HG03060 (cell line): ENCODE measurements around the gene PANX2.
"Not testable (repeated sequence)": the region's sequence is repeated elsewhere in the genome, so short reads cannot be mapped to it uniquely, and the experiment has no call there.

Source experiments
- ATAC-seq: cut with Tn5 transposase; IDR thresholded peaks from one replicate; pipeline ENCODE4 v1.9.1; 2021; ENCODE audit warnings: low read depth, moderate number of reproducible peaks; ENCODE audit not compliant: unreplicated experiment

Gene PANX2

DNA sequence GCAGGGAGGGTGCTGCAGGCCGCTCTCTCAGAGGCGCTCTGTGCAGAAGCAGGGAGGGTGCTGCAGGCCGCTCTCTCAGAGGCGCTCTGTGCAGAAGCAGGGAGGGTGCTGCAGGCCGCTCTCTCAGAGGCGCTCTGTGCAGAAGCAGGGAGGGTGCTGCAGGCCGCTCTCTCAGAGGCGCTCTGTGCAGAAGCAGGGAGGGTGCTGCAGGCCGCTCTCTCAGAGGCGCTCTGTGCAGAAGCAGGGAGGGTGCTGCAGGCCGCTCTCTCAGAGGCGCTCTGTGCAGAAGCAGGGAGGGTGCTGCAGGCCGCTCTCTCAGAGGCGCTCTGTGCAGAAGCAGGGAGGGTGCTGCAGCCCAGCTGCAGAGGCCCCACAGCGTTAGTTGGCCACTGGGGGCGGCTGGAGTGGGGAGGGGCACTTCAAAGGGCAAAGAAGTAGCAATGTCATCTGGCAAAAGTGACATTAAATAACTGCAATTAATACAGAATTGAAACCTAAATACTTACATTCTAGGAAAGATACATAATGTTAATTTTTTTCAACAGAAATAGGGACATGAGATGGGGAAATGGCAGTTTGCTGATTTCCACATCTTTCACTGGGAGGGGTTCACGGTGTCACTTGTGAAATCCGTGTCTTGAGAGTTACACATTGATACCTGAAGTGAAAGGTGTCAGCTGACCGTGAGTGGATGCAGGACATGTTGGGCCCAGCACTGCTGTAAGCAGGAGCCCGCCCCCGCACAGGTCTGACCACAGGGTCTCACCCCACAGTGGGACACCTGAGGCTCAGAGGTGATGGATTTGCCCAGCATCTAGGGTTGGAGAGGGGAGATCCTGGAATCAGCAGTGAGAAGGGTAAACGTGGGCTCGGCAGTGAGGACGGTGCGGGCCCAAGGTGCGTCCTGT is 23.0 kb upstream of the PANX2 start:
- not testable (repeated sequence) for ATAC-seq

DNA sequence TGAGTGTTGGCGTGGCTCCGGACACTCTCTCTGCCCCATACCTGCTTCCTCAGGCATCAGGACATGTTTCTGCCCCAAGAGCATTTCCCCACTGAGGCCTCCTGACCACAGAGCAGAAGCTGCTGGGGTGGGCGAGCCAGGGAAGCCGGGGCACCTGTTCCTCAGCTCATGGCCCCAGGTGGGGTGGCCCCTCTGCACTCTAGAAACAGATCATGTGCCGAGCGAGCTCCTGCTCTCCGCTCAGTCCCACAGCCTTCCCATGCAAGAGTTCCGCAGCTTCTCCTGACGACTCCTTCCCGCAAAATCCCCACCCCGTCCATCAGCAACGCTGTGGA is 22.4 kb upstream of the PANX2 start:
- no peak for ATAC-seq

DNA sequence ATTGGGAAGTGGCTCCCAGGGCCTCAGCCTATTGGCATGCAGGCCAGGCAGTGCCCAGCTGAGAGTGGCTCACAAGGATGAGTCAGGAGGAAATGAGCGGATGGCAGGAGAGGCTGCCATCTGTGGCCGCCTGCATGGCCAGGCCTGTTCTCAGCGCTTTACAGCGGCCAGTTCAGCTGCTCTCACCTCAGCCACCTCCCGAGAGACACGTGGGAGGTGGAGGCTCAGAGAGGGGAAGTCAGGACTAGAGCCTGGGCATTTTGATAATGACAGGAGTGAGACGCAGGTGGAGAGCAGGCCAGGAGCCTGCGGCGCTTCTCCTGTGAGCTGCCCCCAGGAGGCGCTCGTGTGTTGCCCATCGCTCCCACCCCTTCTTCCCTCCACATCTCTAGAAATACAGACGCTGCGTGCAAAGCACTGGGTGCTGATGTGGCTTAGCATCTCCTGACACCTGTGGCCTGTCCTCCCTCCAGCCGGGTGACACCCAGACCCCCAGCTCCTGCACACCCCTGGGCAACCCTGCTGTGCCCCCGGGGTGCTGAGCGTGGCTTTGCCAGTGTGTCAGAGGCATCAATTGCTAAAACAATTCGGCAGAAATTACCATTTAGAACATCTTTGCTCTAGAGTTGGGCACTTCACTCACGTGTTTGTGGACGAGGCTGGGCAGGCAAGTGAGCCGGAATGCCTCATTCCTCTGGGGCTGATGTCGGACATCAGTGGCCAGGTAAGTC is 21.4 kb upstream of the PANX2 start:
- no peak for ATAC-seq

DNA sequence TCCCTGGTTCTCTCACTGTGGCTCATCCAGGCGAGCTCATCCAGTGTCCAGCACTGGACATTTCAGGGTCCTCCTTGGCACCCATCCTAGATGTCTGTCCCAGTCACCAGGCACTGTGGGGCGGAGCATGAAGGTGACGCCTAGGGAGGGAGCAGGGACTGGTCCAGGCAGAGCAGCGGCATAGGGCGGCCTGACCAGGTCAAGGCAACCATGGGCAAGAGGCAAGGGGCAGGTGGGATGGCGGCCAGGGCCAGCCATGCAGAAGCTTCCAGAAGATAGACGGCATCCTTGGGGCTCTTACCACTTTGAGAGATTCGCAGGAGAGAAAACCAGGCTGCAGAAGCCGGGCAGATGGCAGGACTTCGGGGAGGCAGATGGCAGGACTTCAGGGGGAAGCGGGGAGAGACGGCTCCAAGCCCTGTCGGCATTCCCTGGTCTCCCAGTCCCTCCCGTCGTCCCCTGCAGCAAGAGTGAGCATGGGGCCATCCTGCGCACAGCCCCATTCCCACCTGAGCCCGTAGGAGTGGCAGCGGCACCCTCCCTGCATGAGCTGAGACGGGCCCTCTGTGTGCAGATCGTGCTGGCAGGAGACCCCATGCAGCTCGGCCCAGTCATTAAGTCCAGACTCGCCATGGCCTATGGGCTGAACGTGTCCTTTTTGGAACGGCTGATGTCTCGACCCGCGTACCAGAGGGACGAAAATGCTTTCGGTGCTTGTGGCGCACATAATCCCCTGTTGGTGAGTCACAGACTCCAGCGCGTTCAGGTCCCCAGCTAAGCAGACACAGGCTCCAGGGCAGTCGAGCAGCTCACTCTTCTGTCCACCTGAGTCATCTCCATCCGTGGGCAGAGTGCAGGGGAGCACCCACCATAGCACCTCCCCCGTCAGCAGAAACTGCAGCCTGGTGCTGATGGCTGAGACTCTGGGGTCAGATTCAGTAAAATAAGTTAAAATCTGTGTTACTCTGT is 20.1 kb upstream of the PANX2 start:
- ATAC-seq = no peak

DNA sequence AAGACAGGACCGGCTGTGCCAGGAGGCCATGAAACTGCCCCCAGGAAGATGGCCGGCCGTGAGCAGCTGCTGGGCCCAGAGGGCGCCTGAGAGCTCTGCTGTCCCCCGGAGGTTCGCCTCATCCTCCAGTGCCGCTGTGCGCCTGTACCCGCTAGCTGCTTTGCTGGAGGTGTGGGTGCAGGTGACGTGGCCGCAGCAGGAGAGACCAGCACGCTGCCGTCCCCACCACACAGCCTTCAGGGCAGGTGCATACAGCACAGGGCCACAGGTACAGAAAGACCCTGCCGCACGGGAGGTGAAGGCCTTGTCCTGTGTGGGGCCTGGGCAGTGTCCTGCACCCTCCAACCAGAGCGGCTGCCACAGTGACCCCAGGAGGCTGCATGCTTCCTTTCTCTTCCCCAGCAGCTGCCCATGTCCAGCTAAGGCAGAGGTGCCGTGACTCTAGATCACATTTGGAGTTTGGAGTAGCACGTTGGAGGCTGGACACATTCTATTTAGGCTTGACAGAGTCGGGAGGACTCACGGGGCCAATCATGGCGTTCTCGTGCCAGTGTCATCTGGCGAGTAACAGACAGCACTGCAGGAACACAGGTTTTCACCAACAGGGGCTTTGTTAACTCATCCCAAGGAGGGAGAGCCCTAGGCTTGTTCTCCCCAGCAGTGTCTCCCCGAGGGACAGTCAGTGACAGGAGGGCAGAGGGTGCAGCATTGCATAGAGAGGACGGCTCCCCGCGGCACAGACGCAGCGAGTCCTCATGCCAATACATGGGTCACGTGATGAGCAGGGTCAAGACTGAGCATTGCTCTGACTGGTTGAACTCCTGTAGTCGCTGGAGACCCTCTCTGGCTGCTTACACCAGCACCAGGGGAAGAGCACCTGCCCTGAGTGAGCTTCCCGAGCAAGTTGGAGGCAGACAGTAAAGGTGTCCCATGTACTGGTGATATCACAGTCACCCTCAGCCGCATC is 18.7 kb upstream of the PANX2 start:
- ATAC-seq = no peak

DNA sequence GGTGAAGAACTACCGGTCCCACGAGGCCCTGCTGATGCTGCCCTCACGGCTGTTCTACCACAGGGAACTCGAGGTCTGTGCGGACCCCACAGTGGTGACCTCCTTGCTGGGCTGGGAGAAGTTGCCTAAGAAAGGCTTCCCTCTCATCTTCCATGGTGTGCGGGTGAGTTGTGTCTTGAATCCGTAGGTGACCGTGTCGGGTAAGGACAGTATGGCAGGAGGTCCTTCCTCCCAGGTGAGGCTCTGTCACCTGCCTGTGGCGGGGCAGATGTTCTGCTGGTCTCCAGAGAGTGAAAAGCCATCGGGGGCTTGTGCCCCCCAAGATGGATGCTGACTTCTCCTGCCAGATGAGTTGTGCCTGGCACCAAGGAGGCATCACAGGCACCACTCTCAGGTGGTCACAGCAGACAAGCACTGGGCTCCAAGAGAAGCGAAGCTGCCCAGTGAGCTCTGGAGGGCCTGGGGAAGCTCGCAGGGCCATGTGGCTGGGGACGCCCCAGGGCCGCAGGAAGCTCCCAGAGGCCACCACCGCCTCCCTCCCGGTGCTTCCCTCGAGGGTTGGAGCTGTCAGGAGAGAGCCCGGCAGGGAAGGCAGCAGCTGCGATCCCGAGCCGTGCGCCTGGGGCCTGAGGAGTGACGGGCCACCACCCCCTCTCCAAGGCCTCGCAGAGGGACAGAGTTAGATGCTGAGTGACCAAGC is 17.3 kb upstream of the PANX2 start:
- ATAC-seq = no peak

DNA sequence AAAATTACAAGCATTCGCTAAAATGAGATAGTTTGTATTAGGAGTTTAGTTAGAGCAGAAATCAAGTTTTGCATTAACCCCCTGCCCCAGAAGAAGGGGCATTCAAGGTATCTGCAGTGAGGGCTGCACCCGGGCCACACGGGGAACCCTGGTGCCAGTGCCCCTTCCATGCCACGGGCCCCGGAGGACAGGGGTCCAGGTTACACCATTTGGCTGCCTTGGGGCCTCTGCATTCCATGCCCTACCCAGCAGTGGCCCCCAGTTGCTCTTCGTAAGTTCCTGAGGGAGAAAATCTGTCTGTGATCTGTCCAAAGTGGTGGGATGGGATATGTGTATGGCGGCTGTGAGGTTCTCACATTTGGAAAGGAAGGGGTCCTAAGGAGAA is 16.8 kb upstream of the PANX2 start:
- ATAC-seq = no peak

DNA sequence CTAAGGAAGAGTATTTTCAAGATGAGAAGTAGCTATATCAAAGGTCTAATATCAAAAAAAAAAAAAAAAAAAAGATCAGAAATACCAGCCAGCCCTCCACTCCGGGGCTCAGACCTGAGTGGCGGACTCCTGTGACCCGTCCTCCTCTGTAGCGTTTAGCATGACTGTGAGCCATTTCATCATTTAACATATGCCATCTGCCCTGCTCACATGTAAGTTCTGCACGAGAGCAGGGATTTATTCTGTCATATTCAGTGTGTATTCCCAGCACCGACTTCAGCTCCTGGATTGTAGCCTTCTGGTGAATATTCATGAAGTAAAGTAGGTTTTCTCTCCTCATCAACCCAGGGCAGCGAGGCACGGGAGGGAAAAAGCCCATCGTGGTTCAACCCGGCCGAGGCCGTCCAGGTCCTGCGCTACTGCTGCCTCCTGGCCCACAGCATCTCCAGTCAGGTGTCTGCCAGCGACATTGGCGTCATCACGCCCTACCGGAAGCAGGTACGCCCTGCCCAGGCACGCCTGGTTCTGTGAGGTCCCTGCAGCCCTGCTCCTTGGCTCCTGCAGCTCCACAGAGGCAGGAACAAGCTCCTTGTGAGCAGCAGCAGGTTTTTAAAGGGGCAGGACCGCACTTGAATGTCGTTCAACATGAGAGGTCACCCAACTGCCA is 12.7 kb upstream of the PANX2 start:
- no peak for ATAC-seq

DNA sequence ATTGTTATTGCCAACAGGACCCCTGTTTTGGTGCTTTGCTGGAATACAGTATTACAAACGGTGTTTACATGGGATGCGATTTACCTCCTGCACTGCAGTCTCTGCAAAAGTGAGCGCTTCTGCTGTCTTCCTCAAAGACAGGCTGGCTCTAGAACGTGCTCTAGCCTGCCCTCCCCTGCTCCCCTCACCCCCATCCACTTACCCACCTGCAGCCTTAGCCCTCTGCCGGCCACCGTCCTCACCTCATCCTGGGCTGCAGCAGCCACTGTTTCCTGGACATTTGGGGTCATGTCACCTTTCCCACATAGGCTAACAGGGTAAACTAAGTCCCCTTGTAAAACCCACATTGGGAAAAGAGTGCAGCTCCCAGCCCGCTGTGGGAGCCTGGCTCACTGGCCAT is 9.6 kb upstream of the PANX2 start:
- ATAC-seq = no peak

DNA sequence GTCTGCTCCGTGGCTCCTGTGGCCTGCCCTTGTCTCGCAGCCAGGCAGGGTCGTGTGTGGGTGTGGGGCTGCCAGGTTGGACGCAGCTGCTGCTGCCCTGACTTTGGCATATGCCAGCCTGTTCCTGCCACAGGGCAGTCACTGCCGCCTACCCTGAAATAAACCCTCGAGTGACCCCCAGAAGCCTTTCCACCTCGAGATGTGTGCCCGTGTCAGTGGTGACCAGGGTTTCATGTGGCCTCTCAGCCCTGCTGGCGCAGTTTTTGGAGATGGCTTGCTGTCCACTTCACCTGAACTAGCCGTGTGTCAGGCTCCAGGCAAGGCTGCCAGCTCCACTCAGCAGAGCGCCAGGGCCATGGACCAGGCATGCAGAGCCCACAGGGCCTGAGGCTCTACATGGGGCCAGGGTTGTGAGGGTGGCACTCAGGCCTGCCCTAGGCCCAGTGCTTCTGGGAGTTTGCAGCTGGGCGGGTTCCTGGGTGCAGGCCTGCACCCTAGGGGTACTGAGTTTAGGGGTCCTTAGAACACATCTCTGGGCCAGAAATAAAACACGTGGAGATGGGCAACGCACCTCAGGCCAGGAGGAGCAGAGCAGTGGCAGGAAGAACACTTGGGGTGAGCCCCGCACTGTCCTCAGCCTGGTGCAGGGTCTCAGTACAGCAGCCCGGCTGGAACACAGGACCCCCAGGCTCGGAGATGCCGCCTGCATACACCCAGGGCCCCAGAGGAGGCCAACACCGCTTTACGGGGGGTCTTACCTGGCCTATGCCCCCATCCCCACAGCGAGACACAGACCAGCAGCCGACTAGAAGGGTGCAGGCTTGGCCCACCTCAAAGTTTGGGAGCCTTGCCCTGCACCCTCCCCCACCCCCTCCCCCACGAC is 8.8 kb upstream of the PANX2 start:
- ATAC-seq = no peak

DNA sequence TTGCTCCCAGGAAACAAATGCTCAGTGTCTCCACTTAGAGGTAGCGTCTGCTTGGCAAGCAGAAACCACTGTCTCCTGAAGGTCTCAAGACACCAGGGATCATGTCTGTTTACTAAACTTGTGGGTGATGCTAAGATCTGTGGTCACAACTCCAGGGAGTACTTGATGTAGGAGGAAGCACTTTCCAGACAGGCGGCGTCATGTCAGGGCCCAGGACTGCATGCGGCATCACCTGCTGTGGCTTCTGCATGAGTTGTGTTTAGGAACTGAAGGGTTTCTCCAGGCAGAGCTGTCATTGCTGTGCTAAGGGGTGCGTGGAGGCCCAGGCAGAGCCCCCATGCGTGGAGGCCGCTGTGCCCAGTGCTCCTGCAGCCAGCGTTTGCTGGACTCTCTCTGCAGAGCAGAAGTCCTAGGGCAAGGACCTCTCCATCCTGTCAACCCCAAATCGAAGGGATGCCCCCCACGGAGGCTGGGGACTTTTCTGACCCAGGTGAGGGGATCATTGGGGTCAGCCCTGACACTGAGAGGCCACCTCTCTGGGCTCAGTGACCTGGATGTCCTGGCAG is 8.1 kb upstream of the PANX2 start:
- ATAC-seq = no peak

DNA sequence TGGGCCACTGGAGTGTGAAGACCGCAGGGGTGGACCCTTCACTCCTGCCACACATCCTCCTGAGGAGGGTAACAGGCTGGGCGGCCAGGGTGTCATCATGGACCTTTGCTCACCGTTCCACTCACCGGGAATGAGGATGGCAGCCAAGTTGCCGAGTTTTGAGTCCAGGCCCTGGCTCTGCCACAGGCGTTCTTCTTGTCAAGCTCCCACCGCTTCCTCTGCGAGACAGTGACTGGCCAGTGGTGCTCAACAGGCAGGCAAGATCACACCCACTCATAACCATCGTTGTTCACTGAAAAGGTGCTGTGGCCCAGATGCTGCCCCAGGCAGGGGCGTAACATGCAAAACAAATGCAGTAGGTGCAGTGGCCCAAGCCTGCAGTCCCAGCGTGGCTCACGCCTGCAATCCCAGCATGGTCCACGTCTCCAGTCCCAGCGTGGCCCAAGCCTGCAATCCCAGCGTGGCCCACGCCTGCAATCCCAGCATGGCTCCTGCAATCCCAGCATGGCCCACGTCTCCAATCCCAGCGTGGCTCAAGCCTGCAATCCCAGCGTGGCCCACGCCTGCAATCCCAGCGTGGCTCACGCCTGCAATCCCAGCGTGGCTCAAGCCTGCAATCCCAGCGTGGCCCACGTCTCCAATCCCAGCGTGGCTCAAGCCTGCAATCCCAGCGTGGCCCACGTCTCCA is 5.0 kb upstream of the PANX2 start:
- ATAC-seq = no peak

DNA sequence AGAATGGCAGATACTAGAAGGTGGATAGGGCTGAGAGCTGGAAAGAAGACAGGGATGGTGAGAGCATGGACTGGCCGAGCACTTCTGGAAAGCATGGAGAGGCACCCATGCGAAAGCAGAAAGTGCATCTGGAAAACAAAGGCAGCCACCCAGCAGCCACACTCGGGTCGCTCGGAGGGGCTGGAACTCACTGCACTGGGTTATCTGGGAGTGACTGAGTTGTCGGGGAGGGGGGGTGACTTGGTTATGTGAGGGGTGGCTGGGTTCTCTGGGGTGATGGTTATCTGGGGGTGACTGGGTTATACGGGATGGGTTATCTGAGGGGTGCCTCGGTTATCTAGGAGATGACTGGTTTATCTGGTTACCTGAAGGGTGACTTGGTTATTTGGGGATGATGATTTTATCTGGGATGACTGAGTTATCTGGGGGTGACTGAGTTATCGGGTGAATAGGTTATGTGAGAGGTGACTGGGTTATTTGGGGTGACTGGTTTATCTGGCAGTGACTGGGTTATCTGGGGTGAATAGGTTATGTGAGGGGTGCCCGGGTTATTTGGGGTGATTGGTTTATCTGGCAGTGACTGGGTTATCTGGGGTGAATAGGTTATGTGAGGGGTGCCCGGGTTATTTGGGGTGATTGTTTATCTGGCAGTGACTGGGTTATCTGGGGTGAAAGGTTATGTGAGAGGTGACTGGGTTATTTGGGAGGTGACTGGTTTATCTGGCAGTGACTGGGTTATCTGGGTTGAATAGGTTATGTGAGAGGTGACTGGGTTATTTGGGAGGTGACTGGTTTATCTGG is 2.6 kb upstream of the PANX2 start:
- no peak for ATAC-seq

DNA sequence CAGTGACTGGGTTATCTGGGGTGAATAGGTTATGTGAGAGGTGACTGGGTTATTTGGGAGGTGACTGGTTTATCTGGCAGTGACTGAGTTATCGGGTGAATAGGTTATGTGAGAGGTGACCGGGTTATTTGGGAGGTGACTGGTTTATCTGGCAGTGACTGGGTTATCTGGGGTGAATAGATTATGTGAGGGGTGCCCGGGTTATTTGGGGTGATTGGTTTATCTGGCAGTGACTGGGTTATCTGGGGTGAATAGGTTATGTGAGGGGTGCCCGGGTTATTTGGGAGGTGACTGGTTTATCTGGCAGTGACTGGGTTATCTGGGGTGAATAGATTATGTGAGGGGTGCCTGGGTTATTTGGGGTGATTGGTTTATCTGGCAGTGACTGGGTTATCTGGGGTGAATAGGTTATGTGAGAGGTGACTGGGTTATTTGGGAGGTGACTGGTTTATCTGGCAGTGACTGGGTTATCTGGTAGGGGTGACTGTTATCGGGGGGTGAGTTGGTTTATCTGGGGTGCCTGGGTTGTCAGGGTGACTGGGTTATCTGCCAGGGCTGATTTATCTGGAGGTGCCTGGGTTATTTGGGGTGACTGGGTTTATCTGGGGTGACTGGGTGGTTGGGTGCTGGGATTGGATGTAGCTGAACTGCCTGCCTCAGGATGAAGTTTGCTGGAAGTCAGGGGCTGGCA is 1.9 kb upstream of the PANX2 start:
- not testable (repeated sequence) for ATAC-seq

DNA sequence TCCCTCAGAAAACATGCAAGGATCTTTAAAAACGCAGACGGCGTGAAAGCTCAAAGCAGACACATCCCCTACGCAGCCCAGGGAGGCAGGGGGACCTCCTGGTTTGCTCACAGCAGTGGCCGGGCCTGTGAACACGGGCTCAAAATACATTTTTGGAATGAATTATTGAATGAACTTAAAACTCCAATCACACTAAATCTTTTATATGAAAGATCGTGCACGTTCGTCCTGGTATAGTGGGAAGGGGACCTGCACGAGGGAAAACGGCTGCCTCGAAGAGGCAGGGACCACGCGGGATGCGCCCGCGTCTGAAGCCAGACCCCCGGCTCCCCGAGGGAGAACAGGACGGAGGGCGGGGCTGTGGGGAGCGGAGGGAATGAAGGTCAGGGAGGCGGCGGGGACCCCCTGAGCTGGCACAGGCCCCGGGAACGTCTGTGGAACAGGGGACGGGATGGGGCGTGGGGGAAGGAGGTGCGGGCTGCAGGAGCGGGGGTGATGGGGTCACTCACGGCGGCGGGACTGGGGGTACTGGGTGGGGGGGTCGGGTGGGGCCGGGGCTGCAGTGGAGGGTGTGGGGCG is 1.3 kb upstream of the PANX2 start:
- ATAC-seq = no peak
